NOMO-1 treated with dmso at 0.1 percent for 144 hours (cell line): ENCODE measurements around the gene ZNF780B.

Experiments used
- DNase-seq: peaks from one replicate; lab custom pipeline; 2025; ENCODE audit not compliant: unreplicated experiment; lab: John Stamatoyannopoulos, UW

The ZNF780B gene

DNA sequence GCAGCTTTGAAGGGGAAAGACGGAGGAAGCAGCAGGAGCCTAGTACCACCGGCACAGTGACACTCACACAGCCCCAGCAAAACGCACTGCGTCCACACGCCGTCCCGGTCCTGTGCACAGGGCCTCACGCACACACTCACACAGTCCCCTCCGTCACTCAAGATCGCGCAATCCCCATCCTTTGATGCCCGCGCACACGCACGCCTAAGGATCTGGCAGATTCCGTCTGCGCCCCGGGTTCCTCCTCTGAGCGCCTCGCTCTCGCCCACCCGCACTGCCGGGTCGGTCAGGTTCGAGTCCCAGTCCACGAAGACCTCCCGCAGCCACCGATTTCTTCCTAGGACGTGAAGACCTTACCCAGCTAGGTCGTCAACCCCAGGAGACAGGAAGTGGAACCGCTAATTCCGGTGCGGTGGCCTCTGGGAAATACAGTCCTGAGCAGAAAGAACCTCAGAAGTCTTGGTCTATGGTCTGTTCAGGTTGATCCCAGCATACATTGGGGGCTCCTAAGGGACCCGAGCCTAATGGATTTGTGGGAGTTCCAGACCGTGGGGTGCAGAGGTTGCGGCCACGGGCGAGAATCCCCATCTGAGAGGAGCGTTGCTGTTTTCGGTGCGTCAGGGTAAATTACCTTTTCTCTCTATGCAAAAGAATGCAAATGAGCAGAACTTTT lies at the start of gene ZNF780B:
Gene ZNF780B (minus strand): TSS at position 400 of the 673 bp plus-strand sequence. CDS start 5,899 bp downstream, outside the sequence.
- peak; percentile 67 for DNase-seq

- DNase-seq, result no peak
Observed at GRCh38 chr19:40104754-40105153, 48.7 kb upstream of the ZNF780B start.

- DNase-seq, result no peak
Observed at GRCh38 chr19:40103600-40103999, 47.6 kb upstream of the ZNF780B start.

- DNase-seq, result no peak
Observed at GRCh38 chr19:40101813-40102212, 45.8 kb upstream of the ZNF780B start.

DNA sequence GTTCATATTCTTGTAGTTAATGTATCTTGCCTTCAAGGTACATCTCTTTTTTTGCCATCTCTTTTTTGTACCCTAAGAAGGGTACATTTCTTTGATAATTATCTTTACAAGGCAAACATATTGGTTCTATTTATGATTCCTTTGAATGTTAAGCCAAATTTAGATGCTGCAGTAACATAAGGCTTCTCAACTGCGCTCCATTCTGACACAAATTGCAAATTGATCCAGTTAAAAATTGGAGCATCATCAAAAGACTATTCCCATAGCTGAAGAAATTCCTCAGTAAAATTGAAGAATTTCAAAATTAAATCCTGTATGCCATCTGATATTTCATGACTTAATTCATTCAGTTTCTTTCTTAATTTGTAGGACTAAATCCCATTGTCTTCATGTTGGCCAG lies 37.4 kb upstream of the ZNF780B start:
- DNase-seq, result no peak

DNA sequence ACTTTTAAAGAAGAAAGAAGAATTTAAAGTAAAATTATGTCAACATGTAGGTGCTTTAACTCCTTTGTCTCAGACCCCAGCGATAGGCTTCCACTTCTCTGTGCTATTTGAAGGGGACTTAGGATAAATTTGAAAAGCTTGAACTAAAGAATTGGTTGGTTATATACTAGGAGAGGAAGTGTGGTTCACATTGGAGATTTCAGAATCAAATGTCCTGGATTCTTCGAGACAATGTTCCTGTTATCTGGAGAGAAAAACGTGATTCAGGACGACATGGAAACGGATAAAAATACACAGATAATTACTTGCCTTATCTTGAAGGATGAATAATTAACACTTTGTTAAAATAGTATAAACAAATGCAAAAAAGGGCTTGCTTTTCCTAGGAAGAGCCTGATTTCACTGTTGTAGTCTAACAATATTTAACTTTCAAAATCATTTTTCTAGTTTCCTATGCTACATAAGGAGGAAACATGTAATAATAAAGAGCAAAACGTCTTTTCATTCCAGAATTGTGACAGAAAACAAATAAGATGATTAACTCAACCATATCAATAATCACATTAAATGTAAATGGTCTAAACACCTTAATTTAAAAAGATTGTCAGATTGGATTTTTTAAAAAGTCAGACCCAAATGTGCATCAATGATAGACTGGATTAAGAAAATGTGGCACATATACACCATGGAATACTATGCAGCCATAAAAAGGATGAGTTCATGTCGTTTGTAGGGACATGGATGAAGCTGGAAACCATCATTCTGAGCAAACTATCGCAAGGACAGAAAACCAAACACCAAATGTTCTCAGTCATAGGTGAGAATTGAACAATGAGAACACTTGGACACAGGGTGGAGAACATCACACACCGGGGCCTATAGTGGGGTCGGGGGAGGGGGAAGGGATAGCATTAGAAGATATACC lies 35.4 kb upstream of the ZNF780B start:
- DNase-seq, result no peak

GRCh38 chr19:40090241-40091204 lies 34.5 kb upstream of the ZNF780B start, which contains the start of gene ZNF780A:
Gene ZNF780A, minus strand, starts transcription at chr19:40090943. Its CDS starts 6,190 bp downstream, at chr19:40084753.
- peak; percentile 60 for DNase-seq

DNA sequence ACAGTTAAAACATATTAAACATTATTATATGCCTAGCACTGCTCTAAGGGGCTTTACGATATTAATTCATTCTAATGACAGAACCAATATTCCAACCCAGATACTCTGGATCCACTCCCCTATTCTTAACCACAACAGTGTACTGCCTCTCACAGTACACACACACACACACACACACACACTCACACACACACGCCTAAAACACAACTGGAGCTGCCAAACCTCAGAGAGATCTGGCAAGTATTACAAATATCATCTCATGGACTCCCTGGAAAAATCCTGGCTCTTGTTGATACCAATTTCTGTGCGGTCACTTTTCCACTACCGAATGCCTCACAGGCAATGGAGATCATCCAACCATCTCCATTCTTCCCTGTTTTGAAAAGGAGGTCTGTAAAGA lies 33.4 kb upstream of the ZNF780B start:
- DNase-seq, result no peak

GRCh38 chr19:40088299-40089047 lies 32.4 kb upstream of the ZNF780B start:
- DNase-seq, result no peak

DNA sequence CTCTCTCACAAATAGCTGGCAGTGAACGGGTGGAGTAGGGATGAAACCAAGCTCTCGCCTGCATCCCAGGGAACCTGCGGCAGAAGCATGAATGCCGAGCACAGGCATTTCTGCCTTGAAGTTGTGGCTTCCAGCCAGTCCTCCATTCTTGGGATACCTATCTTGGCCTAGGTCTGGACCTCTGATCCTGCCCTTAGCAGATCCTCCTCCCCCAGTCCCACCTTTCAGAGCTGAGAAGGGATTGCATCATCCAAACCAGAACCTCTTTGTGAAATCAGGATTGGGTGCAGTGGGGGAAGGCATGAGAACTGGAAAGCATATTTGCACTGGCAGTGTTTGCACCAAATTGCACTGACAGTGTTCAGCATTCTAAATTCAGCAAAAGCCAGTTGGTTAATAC lies 28.9 kb upstream of the ZNF780B start:
- no peak for DNase-seq

- DNase-seq, result peak; percentile 27
Observed at GRCh38 chr19:40081411-40081810, 25.4 kb upstream of the ZNF780B start.

GRCh38 chr19:40080289-40080688 lies 24.3 kb upstream of the ZNF780B start:
- DNase-seq, result no peak

DNA sequence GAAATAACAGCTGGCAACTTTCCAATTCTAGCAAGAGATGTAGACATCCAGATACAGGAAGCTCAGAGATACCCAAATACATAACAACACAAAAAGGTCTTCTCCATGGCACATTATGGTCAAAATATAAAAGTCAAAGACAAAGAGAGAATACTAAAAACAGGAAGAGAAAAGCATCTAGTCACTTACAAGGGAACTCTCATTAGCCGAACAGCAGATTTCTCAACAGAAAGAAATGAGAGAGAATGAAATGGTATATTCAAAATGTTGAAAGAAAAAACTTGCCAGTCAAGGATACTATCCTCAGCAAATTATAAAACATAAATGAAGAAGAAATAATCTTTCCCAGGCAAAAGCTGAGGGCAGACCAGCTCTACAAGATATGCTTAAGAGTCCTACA lies 22.3 kb upstream of the ZNF780B start:
- DNase-seq, result no peak

DNA sequence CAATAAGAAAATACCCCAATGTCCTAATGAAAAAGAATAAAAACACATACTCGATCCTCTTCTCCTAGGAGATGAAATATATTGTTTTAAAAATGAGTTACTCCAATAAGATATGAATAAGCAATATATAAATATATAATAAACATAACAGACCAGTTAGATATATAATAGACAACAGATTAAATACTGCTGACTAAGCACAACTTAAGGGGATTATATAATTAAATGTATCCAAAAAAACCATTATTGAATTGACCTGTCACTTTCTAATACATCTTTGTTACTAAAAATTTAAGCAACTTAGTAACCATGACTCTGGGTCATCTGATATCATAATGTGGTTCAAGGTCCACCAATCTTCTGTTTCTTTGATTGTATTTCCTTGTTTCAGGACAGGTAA lies 14.0 kb upstream of the ZNF780B start:
- DNase-seq, result no peak

GRCh38 chr19:40059624-40060023 lies 3.6 kb upstream of the ZNF780B start:
- no peak for DNase-seq

- no peak for DNase-seq
Observed at GRCh38 chr19:40057166-40057565, 1.1 kb upstream of the ZNF780B start.

DNA sequence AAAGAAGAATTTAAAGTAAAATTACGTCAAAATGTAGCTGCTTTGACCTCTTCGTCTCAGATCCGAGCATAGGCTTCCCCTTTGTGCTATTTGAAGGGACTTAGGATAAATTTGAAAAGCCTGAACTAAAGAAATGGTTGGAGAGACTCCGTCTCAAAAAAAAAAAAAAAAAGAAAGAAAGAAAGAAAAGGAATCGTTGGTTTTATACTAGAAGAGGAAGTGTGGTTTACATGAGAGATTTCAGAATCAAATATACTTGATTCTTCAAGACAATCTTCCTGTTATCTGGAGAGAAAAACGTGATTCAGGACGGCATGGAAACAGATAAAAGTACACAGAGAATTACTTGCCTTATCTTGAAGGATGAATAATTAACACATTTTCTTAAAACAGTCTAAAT lies 474 bp upstream of the ZNF780B start:
- DNase-seq, result no peak

DNA sequence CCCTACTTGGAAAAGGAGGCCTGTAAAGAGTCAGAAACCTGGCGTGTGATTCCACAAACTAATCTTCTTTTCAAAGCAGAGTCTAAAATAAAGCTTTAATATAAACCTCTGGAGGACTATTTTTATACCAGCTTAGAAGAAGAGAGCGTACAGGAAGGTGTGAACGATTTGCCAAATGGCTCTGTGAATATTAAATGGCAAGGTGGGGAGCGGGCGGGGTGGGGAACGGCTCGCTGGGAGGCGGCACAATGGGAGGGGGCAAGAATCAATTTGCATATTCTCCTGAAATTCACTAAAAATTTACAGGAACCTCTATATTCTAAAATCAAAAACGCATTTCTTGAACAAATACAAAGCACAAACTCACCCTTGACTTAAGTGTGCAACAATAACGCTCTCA lies 982 bp downstream of the ZNF780B start:
- no peak for DNase-seq

GRCh38 chr19:40054632-40055031 lies 1.4 kb downstream of the ZNF780B start:
- no peak for DNase-seq

- DNase-seq, result no peak
Observed at GRCh38 chr19:40053491-40053890, 2.5 kb downstream of the ZNF780B start.
